Sigmoid colon (tissue), 4 donors: Measurements from ENCODE around the gene ESRRB.

Source experiments
- POLR2AphosphoS5 ChIP-seq, 4 donors: sonication (generic); formaldehyde crosslinking; IDR thresholded peaks; one replicate each; pipeline ENCODE4 v1.6.1; 2017; ENCODE audit warnings: antibody characterized with exemption in 4 of 4
- TF ChIP-seq, protein P1 (sequence below), 4 experiments: fragments of 450-650 bp in 3 of 4; fragments of 200-600 bp in 1 of 4; IDR thresholded peaks; one replicate each; pipeline ENCODE4 v1.5.1; 2016 to 2019; ENCODE audit warnings: antibody characterized with exemption in 4 of 4, mild to moderate bottlenecking in 3 of 4, moderate library complexity in 2 of 4

DNA sequence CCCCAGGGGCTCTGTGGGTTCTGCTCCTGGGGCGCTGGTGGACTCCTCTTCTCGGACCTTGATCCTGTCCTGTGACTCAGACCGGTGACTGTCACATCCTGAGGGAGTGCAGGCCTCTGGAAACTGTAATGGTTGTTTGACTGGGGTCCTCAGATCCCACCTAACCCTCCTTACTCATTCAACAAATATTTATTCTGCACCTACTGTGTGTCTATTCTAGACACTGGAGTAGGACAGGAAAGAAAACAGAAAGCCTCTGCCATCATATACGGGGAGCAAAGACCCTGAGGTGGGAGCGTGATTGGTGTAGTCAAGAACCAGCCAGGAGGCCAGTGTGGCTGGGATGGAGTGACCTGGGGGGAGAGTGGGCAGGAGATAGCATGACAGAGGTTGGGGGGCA is 47.6 kb downstream of the ESRRB start:
- TF ChIP-seq POLR2AphosphoS5 (IDR thresholded peaks at IDR 0.05), result no peak
- TF ChIP-seq, protein P1, sequence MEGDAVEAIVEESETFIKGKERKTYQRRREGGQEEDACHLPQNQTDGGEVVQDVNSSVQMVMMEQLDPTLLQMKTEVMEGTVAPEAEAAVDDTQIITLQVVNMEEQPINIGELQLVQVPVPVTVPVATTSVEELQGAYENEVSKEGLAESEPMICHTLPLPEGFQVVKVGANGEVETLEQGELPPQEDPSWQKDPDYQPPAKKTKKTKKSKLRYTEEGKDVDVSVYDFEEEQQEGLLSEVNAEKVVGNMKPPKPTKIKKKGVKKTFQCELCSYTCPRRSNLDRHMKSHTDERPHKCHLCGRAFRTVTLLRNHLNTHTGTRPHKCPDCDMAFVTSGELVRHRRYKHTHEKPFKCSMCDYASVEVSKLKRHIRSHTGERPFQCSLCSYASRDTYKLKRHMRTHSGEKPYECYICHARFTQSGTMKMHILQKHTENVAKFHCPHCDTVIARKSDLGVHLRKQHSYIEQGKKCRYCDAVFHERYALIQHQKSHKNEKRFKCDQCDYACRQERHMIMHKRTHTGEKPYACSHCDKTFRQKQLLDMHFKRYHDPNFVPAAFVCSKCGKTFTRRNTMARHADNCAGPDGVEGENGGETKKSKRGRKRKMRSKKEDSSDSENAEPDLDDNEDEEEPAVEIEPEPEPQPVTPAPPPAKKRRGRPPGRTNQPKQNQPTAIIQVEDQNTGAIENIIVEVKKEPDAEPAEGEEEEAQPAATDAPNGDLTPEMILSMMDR (IDR thresholded peaks at IDR 0.05), result no peak
